Kidney epithelial cell (primary cell): Measurements from ENCODE around the gene IGF2BP2. TPM values are rescaled to one million over a fixed set of nuclear protein-coding genes. Genes with fewer than 3 reads are reported as not detected.
A peak's percentile ranks its signal among the peaks of the same experiment; 100 is the strongest.
"Not testable (repeated sequence)": the region's sequence is repeated elsewhere in the genome, so short reads cannot be mapped to it uniquely, and the experiment has no call there.

Source experiments
- DNase-seq: peaks from one replicate; pipeline ENCODE4 v3.0.0-alpha.2; 2010; ENCODE audit warnings: low read depth
- H3K27me3 ChIP-seq: 2 replicates; pipeline ENCODE4 v1.6.0; 2011; ENCODE audit warnings: low read length; ENCODE audit not compliant: control insufficient read depth, insufficient read depth
- H3K36me3 ChIP-seq: 2 replicates; pipeline ENCODE4 v1.5.1; 2011; ENCODE audit warnings: low read length; ENCODE audit not compliant: control insufficient read depth, insufficient read depth
- H3K4me3 ChIP-seq: 2 replicates; pipeline ENCODE4 v1.5.1; 2011; ENCODE audit warnings: low read depth, mild to moderate bottlenecking, control low read depth, low read length
- CTCF ChIP-seq: IDR thresholded peaks from 2 replicates; pipeline ENCODE4 v1.5.1; 2011; ENCODE audit warnings: mild to moderate bottlenecking, moderate library complexity, low read length, control low read depth, inconsistent platforms; ENCODE audit not compliant: insufficient read depth, poor library complexity, severe bottlenecking
- total RNA-seq: library from RNA; depleted of rRNA; stranded (reverse); fragments of >200 nt; gene quantifications from 2 replicates; pipeline ENCODE4 v1.2.3, GENCODE V29; 2015

Gene IGF2BP2
- total RNA-seq, 1 donor from 2014 or later, result 77.0 TPM

- no peaks in the 10 kb centered on the region for H3K27me3 ChIP-seq
- DNase-seq, result no peak
- H3K4me3 ChIP-seq, result no peak overlapping the region
- no peaks in the 10 kb centered on the region for H3K36me3 ChIP-seq
- no peak for TF ChIP-seq CTCF
Measured at GRCh38 chr3:185813205-185813604, 11.6 kb downstream of the IGF2BP2 start.

GRCh38 chr3:185807445-185808068 lies 17.3 kb downstream of the IGF2BP2 start:
- no peaks in the 10 kb centered on the region for H3K27me3 ChIP-seq
- no peak overlapping the region for H3K4me3 ChIP-seq
- no peaks in the 10 kb centered on the region for H3K36me3 ChIP-seq
- peak; percentile 76 for DNase-seq
- no peak for TF ChIP-seq CTCF

- H3K27me3 ChIP-seq, H3K36me3 ChIP-seq, H3K4me3 ChIP-seq: not testable (repeated sequence)
- peak; percentile 29 for DNase-seq
Measured at GRCh38 chr3:185798831-185799110, 26.1 kb downstream of the IGF2BP2 start.

GRCh38 chr3:185797993-185798830 lies 26.6 kb downstream of the IGF2BP2 start:
- no peak overlapping the region for H3K4me3 ChIP-seq
- no peak for TF ChIP-seq CTCF
- H3K27me3 ChIP-seq, result no peaks in the 10 kb centered on the region
- no peak for DNase-seq
- H3K36me3 ChIP-seq, result no peaks in the 10 kb centered on the region

- no peak for TF ChIP-seq CTCF
- H3K36me3 ChIP-seq, result no peaks in the 10 kb centered on the region
- H3K4me3 ChIP-seq, result no peak overlapping the region
- no peaks in the 10 kb centered on the region for H3K27me3 ChIP-seq
- DNase-seq, result no peak
Measured at GRCh38 chr3:185797108-185797881, 27.5 kb downstream of the IGF2BP2 start.

- Histone ChIP-seq H3K36me3 (no peaks in the 10 kb centered on the region), H3K27me3 (no peaks in the 10 kb centered on the region), H3K4me3 (no peak overlapping the region)
- no peak for TF ChIP-seq CTCF
- peak; percentile 61 for DNase-seq
Measured at GRCh38 chr3:185796431-185797107, 28.3 kb downstream of the IGF2BP2 start.
